ENCODE measurements around the gene KPNA1. TPM values are rescaled to one million over a fixed set of nuclear protein-coding genes. Genes with fewer than 3 reads are reported as not detected.

Gene KPNA1
- polyA plus RNA-seq, 1 of the 3 experiments (the other 2 are of a cell fraction) = 21.6 TPM

DNA sequence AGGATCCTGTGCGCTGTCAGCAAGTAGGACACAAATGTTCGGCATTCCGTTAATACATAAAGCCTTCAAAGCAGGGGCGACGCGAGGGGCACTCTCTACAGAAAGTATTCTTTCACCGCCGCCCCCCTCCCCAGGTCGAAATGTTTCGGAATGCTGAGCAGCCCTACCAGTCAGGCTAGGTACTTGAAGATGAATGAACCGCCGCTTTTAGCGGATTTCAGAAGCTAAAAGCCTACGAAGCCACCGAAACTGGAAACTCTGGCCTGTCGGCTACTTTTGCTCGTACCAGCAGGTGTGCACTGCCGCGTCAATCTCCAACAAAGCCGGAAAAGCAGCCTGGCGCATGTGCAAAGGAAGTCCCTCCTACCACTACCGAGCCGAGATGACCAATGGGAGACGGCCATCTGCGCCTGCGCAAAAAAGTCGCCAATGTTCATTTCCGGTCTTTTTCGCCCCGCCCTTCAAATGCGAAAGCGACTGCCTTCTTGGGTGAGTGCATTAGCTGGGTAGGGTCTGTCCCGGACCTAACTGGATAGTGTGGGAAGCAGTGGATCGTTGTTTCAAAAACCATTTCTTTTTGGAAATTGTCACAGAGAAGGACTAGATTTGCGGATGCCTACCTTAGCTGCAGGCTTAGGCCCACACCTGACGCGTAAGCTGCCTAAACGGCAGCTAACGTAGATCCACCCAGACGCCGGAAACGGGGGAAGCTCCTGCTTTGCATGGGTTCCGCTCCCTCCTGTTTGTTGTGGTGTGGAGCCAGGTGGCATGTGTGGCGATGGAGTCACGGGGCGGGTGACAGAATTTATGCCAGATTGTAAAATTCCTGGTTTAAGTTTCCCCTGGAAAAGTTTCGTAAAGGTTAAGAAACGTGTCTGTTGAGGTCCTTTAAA, 98.7 kb downstream of the KPNA1 start, which contains the start of gene WDR5B (continued):
- TF ChIP-seq, protein P1, sequence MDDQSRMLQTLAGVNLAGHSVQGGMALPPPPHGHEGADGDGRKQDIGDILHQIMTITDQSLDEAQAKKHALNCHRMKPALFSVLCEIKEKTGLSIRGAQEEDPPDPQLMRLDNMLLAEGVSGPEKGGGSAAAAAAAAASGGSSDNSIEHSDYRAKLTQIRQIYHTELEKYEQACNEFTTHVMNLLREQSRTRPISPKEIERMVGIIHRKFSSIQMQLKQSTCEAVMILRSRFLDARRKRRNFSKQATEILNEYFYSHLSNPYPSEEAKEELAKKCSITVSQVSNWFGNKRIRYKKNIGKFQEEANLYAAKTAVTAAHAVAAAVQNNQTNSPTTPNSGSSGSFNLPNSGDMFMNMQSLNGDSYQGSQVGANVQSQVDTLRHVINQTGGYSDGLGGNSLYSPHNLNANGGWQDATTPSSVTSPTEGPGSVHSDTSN (IDR thresholded peaks at IDR 0.05) = peak; percentile 85
- TF ChIP-seq RAD21 (IDR thresholded peaks at IDR 0.05; ENCODE audit: low read length) (no peak), FOXM1 (IDR thresholded peaks at IDR 0.05; ENCODE audit: low read depth) (no peak), GATA2 (CRISPR knock-in tag; IDR thresholded peaks at IDR 0.05) (no peak), RFX5 (IDR thresholded peaks at IDR 0.05; ENCODE audit: low read length) (no peak; the same call in 1 of the 2 replicates), JUND (IDR thresholded peaks at IDR 0.05) (no peak), YY1 (IDR thresholded peaks at IDR 0.05; ENCODE audit: low read depth) (peak; percentile 59; the same call in 1 of the 2 replicates), FOSL2 (IDR thresholded peaks at IDR 0.05; ENCODE audit: borderline replicate concordance, low read depth) (no peak), MXI1 (IDR thresholded peaks at IDR 0.05; ENCODE audit: low read depth, low read length) (peak; percentile 98), NFIC (IDR thresholded peaks at IDR 0.05; ENCODE audit: borderline replicate concordance) (no peak; the same call in 1 of the 2 replicates), RXRA (IDR thresholded peaks at IDR 0.05; ENCODE audit: borderline replicate concordance, low read depth) (no peak), EZH2phosphoT487 (IDR thresholded peaks at IDR 0.05; ENCODE audit: borderline replicate concordance, low read depth) (no peak), MEF2A (IDR thresholded peaks at IDR 0.05; ENCODE audit: borderline replicate concordance, low read depth) (no peak), TEAD4 (IDR thresholded peaks at IDR 0.05; ENCODE audit: borderline replicate concordance, insufficient read depth) (no peak)
- TF ChIP-seq, protein P2, sequence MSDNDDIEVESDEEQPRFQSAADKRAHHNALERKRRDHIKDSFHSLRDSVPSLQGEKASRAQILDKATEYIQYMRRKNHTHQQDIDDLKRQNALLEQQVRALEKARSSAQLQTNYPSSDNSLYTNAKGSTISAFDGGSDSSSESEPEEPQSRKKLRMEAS (IDR thresholded peaks at IDR 0.05; ENCODE audit: low read depth) = peak; percentile 97

DNA sequence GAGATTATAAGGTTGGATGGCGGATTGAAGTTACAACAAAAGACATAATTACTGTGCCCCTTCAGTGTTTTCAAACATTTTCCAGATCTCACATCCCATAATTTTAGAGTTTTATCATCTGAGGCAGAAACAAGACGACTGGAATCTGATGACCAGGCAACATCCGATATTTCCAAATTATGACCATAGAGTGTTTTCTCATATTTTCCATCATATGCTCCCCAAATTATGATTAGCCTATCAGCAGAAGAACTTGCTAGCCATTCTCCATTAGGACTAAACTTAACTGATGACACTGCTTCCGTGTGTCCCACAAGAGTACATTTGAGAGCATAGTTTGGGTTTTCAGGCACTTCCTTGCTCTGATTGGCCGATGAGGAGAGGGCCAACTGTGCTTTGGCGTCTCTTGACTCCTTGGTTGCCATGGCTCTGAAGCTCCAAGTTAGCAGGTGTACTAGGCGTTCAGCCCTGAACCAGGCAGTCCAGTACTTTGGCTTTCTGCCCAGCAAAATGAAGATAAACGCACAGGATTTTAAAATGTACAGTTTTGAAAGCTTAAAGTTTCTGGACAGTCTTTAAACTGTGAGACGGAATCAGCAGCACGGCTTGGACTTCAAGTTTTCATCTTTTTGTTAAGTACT, 99.5 kb downstream of the KPNA1 start:
- peak overlapping the region; percentile 85 to 90; a peak in 3 of 4 replicates for H3K27ac ChIP-seq (ENCODE audit: low read depth in 2 of 2, low read length in 1 of 2)
- peak; percentile 27 for DNase-seq
- H3K4me2 ChIP-seq = peak overlapping the region; percentile 81
- H4K20me1 ChIP-seq (ENCODE audit: insufficient read depth) = no peaks in the 10 kb centered on the region
- 17% methylated on average over 10 of the region's 10 CpGs for WGBS (ENCODE audit: low lambda C conversion rate)
- POLR2A ChIA-PET = interaction anchor here (1.1 to 2.7 kb wide), 2 partner anchors 32 to 379 kb away, joined by 3 to 21 read pairs; partner anchors contain the start of genes FAM162A, HSPBAP1 and MIX23
- peaks cover 15 to 17% of the 10 kb centered on the region in 2 experiments for H3K36me3 ChIP-seq (replicated peaks in 1 of 2; ENCODE audit: control insufficient read depth in 1 of 2, insufficient read depth in 2 of 2, low read length in 1 of 2)
- H2AFZ ChIP-seq (ENCODE audit: low read depth) = peak overlapping the region; percentile 87
- TF ChIP-seq, protein P2 (IDR thresholded peaks at IDR 0.05; ENCODE audit: low read depth) = no peak
- TF ChIP-seq, protein P3, sequence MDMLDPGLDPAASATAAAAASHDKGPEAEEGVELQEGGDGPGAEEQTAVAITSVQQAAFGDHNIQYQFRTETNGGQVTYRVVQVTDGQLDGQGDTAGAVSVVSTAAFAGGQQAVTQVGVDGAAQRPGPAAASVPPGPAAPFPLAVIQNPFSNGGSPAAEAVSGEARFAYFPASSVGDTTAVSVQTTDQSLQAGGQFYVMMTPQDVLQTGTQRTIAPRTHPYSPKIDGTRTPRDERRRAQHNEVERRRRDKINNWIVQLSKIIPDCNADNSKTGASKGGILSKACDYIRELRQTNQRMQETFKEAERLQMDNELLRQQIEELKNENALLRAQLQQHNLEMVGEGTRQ (IDR thresholded peaks at IDR 0.05; ENCODE audit: borderline replicate concordance, low read depth, low read length) = no peak
- TF ChIP-seq MXI1 (IDR thresholded peaks at IDR 0.05; ENCODE audit: low read depth, low read length) (peak; percentile 19; the same call in 1 of the 2 replicates), FOSL2 (IDR thresholded peaks at IDR 0.05; ENCODE audit: borderline replicate concordance, low read depth) (no peak), ELF1 (IDR thresholded peaks at IDR 0.05) (no peak), NRF1 (IDR thresholded peaks at IDR 0.05; ENCODE audit: low read depth, low read length) (no peak), TAF1 (IDR thresholded peaks at IDR 0.05; ENCODE audit: borderline replicate concordance, low read depth, low read length) (no peak), SIN3A (IDR thresholded peaks at IDR 0.05; ENCODE audit: borderline replicate concordance, low read depth, low read length) (0 out of 2 replicates have a peak, but pooled peaks have one; percentile 35), RFX5 (IDR thresholded peaks at IDR 0.05; ENCODE audit: low read length) (peak; percentile 70), RAD21 (IDR thresholded peaks at IDR 0.05; ENCODE audit: low read length) (no peak)
- peak overlapping the region; percentile 85 for H3K9ac ChIP-seq
- H3F3A ChIP-seq (replicated peaks; ENCODE audit: insufficient read depth) = no peaks in the 10 kb centered on the region
- H3K4me3 ChIP-seq (ENCODE audit: low read depth in 2 of 2, low read length in 1 of 2) = peak overlapping the region; percentile 74 to 95
- H3K27me3 ChIP-seq (ENCODE audit: insufficient read depth) = no peaks in the 10 kb centered on the region
- H3K4me1 ChIP-seq (ENCODE audit: control insufficient read depth in 1 of 2, insufficient read depth in 2 of 2, low read depth in 1 of 2, low read length in 1 of 2) = peaks cover 7 to 8% of the 10 kb centered on the region in 2 experiments
- no peaks in the 10 kb centered on the region for H3K9me3 ChIP-seq
- H3K79me2 ChIP-seq (ENCODE audit: insufficient read depth) = peaks cover 69% of the 10 kb centered on the region
- CTCF ChIA-PET = interaction anchor here (1.3 to 2.7 kb wide), 8 partner anchors 10 to 1143 kb away, joined by 3 to 18 read pairs (median 4); partner anchors contain the start of gene FAM162A
- no peaks in the 10 kb centered on the region for H3K9me2 ChIP-seq

All from SK-N-SH (cell line).